Body of pancreas (tissue), 4 donors: Measurements from ENCODE around the gene TMEM168. TPM values are rescaled to one million over a fixed set of nuclear protein-coding genes. Genes with fewer than 3 reads are reported as not detected.
"Not testable (repeated sequence)": the region's sequence is repeated elsewhere in the genome, so short reads cannot be mapped to it uniquely, and the experiment has no call there.

Experiments
- ATAC-seq: fragments of 150-250 bp; one replicate; pipeline ENCODE4 v1.9.1; 2016
- DNase-seq, 4 donors: peaks; one replicate each; pipeline ENCODE4 v3.0.0-alpha.2; 2019
- H3K27ac ChIP-seq, 4 donors: fragments of 200-600 bp; sonication (generic); 1 replicate in 3 of 4; 2 replicates in 1 of 4; pipeline versions ENCODE4 v1.5.1 to v1.6.1; 2016 to 2019; ENCODE audit warnings: mild to moderate bottlenecking in 1 of 4, mixed read lengths in 1 of 4, moderate library complexity in 1 of 4
- H3K27me3 ChIP-seq, 2 donors: fragments of 200-600 bp; sonication (generic); one replicate each; pipeline ENCODE4 v1.6.0; 2016; ENCODE audit warnings: mild to moderate bottlenecking in 1 of 2
- H3K36me3 ChIP-seq, 2 donors: fragments of 200-600 bp; sonication (generic); replicated peaks in 1 of 2; 2 replicates each; pipeline ENCODE4 v1.5.1; 2016; ENCODE audit warnings: low read depth in 2 of 2; ENCODE audit not compliant: insufficient read depth in 1 of 2
- H3K4me1 ChIP-seq: fragments of 200-600 bp; sonication (generic); one replicate; pipeline ENCODE4 v1.6.0; 2016
- H3K4me3 ChIP-seq, 2 donors: fragments of 200-600 bp; sonication (generic); 1 replicate in 1 of 2; 2 replicates in 1 of 2; pipeline ENCODE4 v1.5.1; 2016 to 2019
- H3K9me3 ChIP-seq, 3 donors: fragments of 200-600 bp; sonication (generic); 1 replicate in 2 of 3; 2 replicates in 1 of 3; pipeline ENCODE4 v1.5.1; 2016
- POLR2A ChIP-seq, 3 donors: fragments of 450-650 bp; IDR thresholded peaks; one replicate each; pipeline ENCODE4 v1.6.1; 2016; ENCODE audit warnings: antibody characterized with exemption in 3 of 3, mild to moderate bottlenecking in 2 of 3
- WGBS, 2 donors: methylation state at CpG; one replicate each; pipeline ENCODE4 v1.1.5; 2017; 5-methylcytosine and 5-hydroxymethylcytosine counted together
- intact Hi-C: fragments of 100-400 bp; cut with DNase I; formaldehyde crosslinking; loops from one replicate; pipeline ENCODE4 v1.15.1; 2023
- total RNA-seq, 2 donors: library from RNA; depleted of rRNA; stranded (reverse); fragments of >200 nt; gene quantifications; one replicate each; pipeline ENCODE4 v1.1.0, GENCODE V29; 2016
- TF ChIP-seq, protein P1 (sequence below), 7 experiments: fragments of 450-650 bp in 4 of 7; fragments of 200-600 bp in 3 of 7; sonication (generic) in 3 of 7; IDR thresholded peaks; one replicate each; pipeline ENCODE4 v1.5.1; 2016 to 2019; ENCODE audit warnings: antibody characterized with exemption in 7 of 7

Gene TMEM168
- total RNA-seq, 2 donors from 2014 or later = 13.7 to 15.8 TPM

DNA sequence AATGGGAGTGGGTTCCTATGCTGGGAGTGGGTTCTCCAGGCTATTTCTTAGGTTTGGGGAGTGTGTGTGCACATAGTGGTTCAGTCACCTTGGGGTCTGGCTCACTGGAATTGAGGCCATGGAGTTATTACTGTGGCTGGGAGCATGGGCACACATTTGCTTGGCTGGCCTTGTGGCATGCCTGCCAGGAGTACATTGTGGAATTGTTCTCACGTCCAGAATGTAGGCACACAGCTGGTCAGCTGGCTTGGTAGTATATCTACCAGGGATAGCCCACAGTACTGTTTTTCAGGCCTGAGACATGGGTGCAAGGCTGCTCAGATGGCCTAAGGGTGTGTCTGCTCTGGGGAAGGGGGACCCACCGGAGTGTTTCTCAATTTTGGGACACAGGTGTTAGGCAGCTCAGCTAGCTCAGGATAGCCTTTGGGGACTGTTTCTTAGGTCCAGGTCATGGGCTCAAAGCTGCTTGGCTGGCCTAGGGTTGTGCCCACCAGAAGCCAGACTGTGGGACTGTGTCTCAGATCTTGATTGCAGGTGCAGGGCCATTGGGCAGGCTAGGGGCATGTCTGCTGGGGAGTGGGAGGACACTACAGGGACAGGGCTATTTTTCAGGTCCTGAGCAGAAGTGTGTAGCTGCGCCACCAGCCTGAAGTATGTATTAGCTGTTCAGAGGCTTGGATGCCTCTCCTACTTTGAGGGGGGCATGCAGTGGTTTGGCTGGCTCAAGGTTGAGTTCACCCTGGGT lies 50.6 kb downstream of the TMEM168 start:
- intact Hi-C loops = no loop called here
- TF ChIP-seq POLR2A (IDR thresholded peaks at IDR 0.05) = no peak
- TF ChIP-seq, protein P1, sequence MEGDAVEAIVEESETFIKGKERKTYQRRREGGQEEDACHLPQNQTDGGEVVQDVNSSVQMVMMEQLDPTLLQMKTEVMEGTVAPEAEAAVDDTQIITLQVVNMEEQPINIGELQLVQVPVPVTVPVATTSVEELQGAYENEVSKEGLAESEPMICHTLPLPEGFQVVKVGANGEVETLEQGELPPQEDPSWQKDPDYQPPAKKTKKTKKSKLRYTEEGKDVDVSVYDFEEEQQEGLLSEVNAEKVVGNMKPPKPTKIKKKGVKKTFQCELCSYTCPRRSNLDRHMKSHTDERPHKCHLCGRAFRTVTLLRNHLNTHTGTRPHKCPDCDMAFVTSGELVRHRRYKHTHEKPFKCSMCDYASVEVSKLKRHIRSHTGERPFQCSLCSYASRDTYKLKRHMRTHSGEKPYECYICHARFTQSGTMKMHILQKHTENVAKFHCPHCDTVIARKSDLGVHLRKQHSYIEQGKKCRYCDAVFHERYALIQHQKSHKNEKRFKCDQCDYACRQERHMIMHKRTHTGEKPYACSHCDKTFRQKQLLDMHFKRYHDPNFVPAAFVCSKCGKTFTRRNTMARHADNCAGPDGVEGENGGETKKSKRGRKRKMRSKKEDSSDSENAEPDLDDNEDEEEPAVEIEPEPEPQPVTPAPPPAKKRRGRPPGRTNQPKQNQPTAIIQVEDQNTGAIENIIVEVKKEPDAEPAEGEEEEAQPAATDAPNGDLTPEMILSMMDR (IDR thresholded peaks at IDR 0.05) = no peak
- peaks cover 20% of the 10 kb centered on the region for H3K4me1 ChIP-seq
- H3K4me3 ChIP-seq = no peak overlapping the region
- peak; percentile 34 to 73 (median 55) for DNase-seq
- no peaks in the 10 kb centered on the region for H3K36me3 ChIP-seq
- ATAC-seq = peak; percentile 80
- H3K27me3 ChIP-seq = no peaks in the 10 kb centered on the region
- H3K9me3 ChIP-seq = no peaks in the 10 kb centered on the region
- WGBS, 2 donors = 66% methylated on average over 3 of the region's 3 CpGs; no CpG with 5 or more reads in 1 of the 2 donors
- peak overlapping the region in 1 of 4 donors; percentile 3 for H3K27ac ChIP-seq

DNA sequence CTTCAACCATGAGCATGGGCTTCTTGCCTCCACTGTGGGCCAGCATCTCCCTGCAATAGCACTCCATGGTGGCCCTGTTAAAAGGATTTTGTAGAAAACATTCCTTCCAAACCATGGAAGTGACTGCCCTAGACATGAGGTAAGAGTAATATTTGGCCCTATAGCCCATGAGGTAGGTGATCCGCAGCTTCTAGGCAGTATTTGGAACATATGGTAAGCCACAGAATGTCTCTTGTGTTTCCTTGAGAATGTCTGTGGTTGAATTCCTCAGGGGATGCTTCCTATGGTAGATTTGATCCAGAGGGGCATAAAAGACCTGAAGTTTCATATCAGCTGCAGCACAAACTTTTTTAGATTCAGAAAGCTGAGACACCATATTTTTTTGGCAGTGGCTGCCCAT lies 54.9 kb downstream of the TMEM168 start:
- intact Hi-C loops = no loop called here
- 95 to 100% methylated on average over 1 of the region's 1 CpG for WGBS, 2 donors
- ATAC-seq (no peak), DNase-seq (no peak)
- Histone ChIP-seq H3K27ac (no peak overlapping the region), H3K27me3 (no peaks in the 10 kb centered on the region), H3K36me3 (no peaks in the 10 kb centered on the region), H3K4me3 (no peak overlapping the region), H3K9me3 (no peaks in the 10 kb centered on the region), H3K4me1 (peaks cover 13% of the 10 kb centered on the region)
- TF ChIP-seq POLR2A (IDR thresholded peaks at IDR 0.05) = no peak
- TF ChIP-seq, protein P1 (IDR thresholded peaks at IDR 0.05) = no peak

DNA sequence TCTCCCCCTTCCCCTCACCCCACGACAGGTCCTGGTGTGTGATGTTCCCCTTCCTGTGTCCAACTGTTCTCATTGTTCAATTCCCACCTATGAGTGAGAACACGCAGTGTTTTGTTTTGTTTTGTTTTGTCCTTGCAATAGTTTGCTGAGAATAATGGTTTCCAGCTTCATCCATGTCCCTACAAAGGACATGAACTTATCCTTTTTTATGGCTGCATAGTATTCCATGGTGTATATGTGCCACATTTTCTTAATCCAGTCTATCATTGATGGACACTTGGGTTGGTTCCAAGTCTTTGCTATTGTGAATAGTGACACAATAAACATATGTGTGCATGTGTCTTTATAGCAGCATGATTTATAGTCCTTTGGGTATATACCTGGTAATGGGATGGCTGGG lies 58.9 kb downstream of the TMEM168 start:
- H3K36me3 ChIP-seq, H3K9me3 ChIP-seq, H3K27me3 ChIP-seq, DNase-seq, intact Hi-C loops, ATAC-seq, H3K4me1 ChIP-seq, H3K27ac ChIP-seq, H3K4me3 ChIP-seq: not testable (repeated sequence)
- 83 to 97% methylated on average over 2 of the region's 2 CpGs for WGBS, 2 donors

DNA sequence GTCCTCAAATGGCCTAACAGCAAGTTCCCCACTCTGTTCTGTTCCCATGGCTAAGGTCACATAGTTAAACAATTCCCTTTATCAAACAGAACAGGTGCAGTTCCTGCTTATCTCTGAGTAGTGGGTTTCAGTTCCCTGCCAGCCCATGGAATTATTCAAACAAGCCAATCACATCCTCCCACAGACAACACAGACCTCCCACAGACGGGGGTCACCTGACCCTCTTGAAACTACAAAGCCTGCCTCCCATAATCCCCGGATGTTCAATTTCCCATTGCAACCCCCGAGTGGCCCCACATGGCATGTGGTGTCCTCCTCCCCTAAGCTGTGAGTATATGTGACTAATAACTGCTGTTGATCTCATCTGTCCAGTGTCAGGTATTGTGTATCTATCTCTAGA lies 64.1 kb downstream of the TMEM168 start:
- WGBS, 2 donors = 24 to 28% methylated on average over 3 of the region's 3 CpGs
- Histone ChIP-seq H3K27me3 (no peaks in the 10 kb centered on the region), H3K9me3 (no peaks in the 10 kb centered on the region), H3K4me3 (no peak overlapping the region), H3K27ac (peak overlapping the region in 2 of 4 donors; percentile 4 to 18), H3K36me3 (no peaks in the 10 kb centered on the region), H3K4me1 (peaks cover 14% of the 10 kb centered on the region)
- intact Hi-C loops = no loop called here
- ATAC-seq (peak; percentile 97), DNase-seq (peak; percentile 16 to 77 (median 74))
- TF ChIP-seq, protein P1 (IDR thresholded peaks at IDR 0.05) = no peak
- peak in 1 of 3 donors; percentile 58 for TF ChIP-seq POLR2A (IDR thresholded peaks at IDR 0.05)

DNA sequence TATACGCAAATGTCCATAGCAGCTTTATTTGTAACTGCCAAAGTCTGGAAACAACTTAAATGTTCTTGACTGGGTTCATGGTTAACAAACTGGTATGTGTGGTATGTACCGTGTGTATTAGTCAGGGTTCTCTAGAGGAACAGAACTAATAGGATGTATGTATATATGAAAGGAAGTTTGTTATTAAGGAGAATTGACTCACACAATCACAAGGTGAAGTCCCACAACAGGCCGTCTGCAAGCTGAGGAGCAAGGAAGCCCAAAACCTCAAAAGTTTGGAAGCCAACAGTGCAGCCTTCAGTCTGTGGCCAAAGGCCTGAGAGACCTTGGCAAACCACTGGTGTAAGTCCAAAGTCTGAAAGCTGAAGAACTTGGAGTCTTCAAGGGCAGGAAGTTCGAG lies 66.8 kb downstream of the TMEM168 start:
- Histone ChIP-seq H3K27ac (no peak overlapping the region), H3K9me3 (no peaks in the 10 kb centered on the region), H3K4me3 (no peak overlapping the region), H3K4me1 (peaks cover 14% of the 10 kb centered on the region), H3K27me3 (no peaks in the 10 kb centered on the region), H3K36me3 (no peaks in the 10 kb centered on the region)
- TF ChIP-seq POLR2A (IDR thresholded peaks at IDR 0.05) = no peak
- WGBS, 2 donors = 39 to 48% methylated on average over 4 of the region's 4 CpGs
- DNase-seq = no peak
- ATAC-seq = no peak
- intact Hi-C loops = no loop called here

DNA sequence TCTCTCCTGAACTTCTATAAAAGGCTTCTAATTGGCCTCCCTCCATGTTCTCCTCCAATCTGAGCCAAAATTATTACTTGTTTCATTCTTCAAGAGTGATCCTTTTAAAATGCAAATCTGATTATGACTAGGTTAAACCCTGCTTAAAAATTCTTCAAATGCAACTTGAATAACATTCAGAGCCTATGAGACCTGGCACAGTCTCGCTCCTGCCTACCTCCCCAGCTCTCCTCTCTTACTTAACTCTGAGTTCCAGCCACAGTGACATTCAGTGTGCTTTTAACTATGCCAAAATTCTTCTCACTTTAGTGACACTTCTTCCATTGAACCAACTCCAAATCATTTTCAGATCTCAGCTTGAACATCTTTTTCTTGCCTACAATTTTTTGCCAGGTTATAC lies 68.8 kb downstream of the TMEM168 start:
- DNase-seq = no peak
- intact Hi-C loops = no loop called here
- H3K27ac ChIP-seq = no peak overlapping the region
- H3K27me3 ChIP-seq = no peaks in the 10 kb centered on the region
- H3K4me3 ChIP-seq = no peak overlapping the region
- no peaks in the 10 kb centered on the region for H3K36me3 ChIP-seq
- H3K9me3 ChIP-seq = no peaks in the 10 kb centered on the region
- 88 to 92% methylated on average over 1 of the region's 1 CpG for WGBS, 2 donors
- no peak for TF ChIP-seq POLR2A (IDR thresholded peaks at IDR 0.05)
- TF ChIP-seq, protein P1 (IDR thresholded peaks at IDR 0.05) = no peak
- H3K4me1 ChIP-seq = peaks cover 14% of the 10 kb centered on the region
- no peak for ATAC-seq
